Prostate gland (tissue), 2 donors: ENCODE measurements around the gene SRBD1.

Experiments
- CTCF ChIP-seq, 4 experiments: fragments of 200-600 bp in 2 of 4; fragments of 450-650 bp in 2 of 4; sonication (generic) in 2 of 4; IDR thresholded peaks; 1 replicate in 3 of 4; 2 replicates in 1 of 4; pipeline ENCODE4 v1.5.1; 2016 to 2019; ENCODE audit warnings: antibody characterized with exemption in 4 of 4, mild to moderate bottlenecking in 2 of 4, moderate library complexity in 2 of 4
- POLR2A ChIP-seq: fragments of 450-650 bp; IDR thresholded peaks from one replicate; pipeline ENCODE4 v1.6.1; 2016; ENCODE audit warnings: antibody characterized with exemption, mild to moderate bottlenecking
- POLR2AphosphoS5 ChIP-seq: sonication (generic); formaldehyde crosslinking; IDR thresholded peaks from one replicate; pipeline ENCODE4 v1.6.1; 2017; ENCODE audit warnings: antibody characterized with exemption

GRCh38 chr2:45483997-45484396, 127.1 kb downstream of the SRBD1 start:
- TF ChIP-seq POLR2AphosphoS5 (no peak), CTCF (IDR thresholded peaks at IDR 0.05) (no peak), POLR2A (no peak)
